ENCODE results near the gene CAMKK2. TPM values are rescaled to one million over a fixed set of nuclear protein-coding genes. Genes with fewer than 3 reads are reported as not detected.

Gene CAMKK2
- total and polyA plus RNA-seq, 9 of the 15 experiments (the other 6 are each of a cell fraction or from before 2014, with no cell fraction given), result 4.3 to 32.0 (median 18.2) TPM

- FAIRE-seq (no peak), ATAC-seq (no peak), DNase-seq (ENCODE audit: extremely low read depth in 1 of 4, low spot score in 3 of 4) (no peak)
- Histone ChIP-seq H3K27me3 (ENCODE audit: control insufficient read depth in 2 of 2, insufficient read depth in 2 of 2, low read length in 2 of 2) (no peaks in the 10 kb centered on the region), H4K20me1 (replicated peaks; ENCODE audit: control insufficient read depth, insufficient read depth, low read length) (no peaks in the 10 kb centered on the region), H3K4me1 (replicated peaks in 1 of 2; ENCODE audit: control insufficient read depth in 2 of 2, insufficient read depth in 2 of 2, low read length in 2 of 2) (peaks cover 7 to 18% of the 10 kb centered on the region in 2 experiments; a peak in 4 of 5 replicates), H3K36me3 (ENCODE audit: control insufficient read depth, insufficient read depth, low read length) (peaks cover 57% of the 10 kb centered on the region), H3K9ac (ENCODE audit: insufficient read depth in 1 of 2, low read depth in 2 of 2, low read length in 2 of 2) (no peak overlapping the region), H2AFZ (ENCODE audit: low read depth, low read length) (no peak overlapping the region), H3K9me3 (replicated peaks; ENCODE audit: control insufficient read depth, insufficient read depth, low read depth, low read length) (no peaks in the 10 kb centered on the region), H3K79me2 (ENCODE audit: control insufficient read depth, insufficient read depth, low read length) (no peaks in the 10 kb centered on the region), H3K4me3 (no peak overlapping the region), H3K27ac (ENCODE audit: extremely low read depth, low read depth, low read length) (no peak overlapping the region), H3K4me2 (ENCODE audit: insufficient read depth, low read length) (no peak overlapping the region), H3K9me1 (ENCODE audit: control insufficient read depth, insufficient read depth, low read length) (no peaks in the 10 kb centered on the region)
- POLR2A ChIA-PET, result no interaction called here
- intact Hi-C loops (cut with micrococcal nuclease), result no loop called here
- in situ Hi-C loops (cut with MboI), result no loop called here
- peak; percentile 72 for TF ChIP-seq ZBTB40 (IDR thresholded peaks at IDR 0.05)
- no peak for TF ChIP-seq ZBTB40 (CRISPR knock-in tag; IDR thresholded peaks at IDR 0.05)
- no peak for TF ChIP-seq ZBTB8A (IDR thresholded peaks at IDR 0.05; ENCODE audit: partially characterized antibody)
- WGBS (ENCODE audit: insufficient coverage, low coverage, missing lambda C conversion rate), result 92% methylated on average over 10 of the region's 10 CpGs
- BruUV-seq (replicated peaks), result no TSS peak
- CTCF ChIA-PET (ENCODE audit: low intra/inter-chr PET ratio), result no interaction called here
Measured at GRCh38 chr12:121263206-121263935, 33.1 kb downstream of the CAMKK2 start.

Measured in K562 (cell line).